ENCODE data around the gene RNF43.

Gene RNF43

DNA sequence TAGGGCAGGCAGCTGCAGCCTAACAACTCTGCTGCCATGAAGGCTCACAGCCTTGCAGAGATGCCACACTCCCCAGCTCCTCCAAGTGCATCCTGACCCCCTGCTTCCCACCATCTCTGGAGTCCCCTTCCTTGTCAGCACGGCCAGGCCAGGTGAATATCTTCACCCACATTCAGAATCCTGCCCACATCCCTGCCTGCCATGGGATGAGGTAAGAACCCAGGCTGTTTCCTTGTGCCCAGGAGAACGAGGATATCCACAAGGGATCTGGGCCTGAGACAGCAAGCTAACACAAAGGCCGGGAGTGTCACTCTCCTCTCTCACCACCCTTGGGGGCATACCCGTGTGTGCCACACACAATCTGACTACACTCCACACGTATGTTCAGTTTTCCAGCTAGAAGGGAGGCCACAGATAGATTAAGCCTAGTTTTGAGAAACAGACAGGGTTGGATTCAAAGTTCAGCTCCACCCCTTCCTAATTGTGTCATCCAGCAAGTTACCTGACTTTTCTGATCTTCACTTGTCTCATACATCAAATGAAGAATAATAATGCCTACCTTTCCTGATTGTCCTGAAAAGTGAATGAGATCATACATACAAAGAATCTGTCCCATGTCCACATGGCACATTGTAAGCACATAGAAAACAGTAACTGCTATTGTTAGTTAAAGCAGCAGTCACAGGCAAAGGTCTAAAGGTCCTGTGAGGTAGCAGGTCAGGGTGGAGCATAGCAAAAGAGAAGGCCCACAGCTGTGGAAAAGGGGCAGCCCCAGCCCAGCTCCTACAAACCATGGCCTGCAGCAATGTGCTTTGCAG lies 47.9 kb downstream of the RNF43 start:
- TF ChIP-seq, protein P1, sequence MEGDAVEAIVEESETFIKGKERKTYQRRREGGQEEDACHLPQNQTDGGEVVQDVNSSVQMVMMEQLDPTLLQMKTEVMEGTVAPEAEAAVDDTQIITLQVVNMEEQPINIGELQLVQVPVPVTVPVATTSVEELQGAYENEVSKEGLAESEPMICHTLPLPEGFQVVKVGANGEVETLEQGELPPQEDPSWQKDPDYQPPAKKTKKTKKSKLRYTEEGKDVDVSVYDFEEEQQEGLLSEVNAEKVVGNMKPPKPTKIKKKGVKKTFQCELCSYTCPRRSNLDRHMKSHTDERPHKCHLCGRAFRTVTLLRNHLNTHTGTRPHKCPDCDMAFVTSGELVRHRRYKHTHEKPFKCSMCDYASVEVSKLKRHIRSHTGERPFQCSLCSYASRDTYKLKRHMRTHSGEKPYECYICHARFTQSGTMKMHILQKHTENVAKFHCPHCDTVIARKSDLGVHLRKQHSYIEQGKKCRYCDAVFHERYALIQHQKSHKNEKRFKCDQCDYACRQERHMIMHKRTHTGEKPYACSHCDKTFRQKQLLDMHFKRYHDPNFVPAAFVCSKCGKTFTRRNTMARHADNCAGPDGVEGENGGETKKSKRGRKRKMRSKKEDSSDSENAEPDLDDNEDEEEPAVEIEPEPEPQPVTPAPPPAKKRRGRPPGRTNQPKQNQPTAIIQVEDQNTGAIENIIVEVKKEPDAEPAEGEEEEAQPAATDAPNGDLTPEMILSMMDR (IDR thresholded peaks at IDR 0.05; ENCODE audit: extremely low read depth, missing control alignments) = no peak
- peak; percentile 45 for DNase-seq (ENCODE audit: low spot score)

DNA sequence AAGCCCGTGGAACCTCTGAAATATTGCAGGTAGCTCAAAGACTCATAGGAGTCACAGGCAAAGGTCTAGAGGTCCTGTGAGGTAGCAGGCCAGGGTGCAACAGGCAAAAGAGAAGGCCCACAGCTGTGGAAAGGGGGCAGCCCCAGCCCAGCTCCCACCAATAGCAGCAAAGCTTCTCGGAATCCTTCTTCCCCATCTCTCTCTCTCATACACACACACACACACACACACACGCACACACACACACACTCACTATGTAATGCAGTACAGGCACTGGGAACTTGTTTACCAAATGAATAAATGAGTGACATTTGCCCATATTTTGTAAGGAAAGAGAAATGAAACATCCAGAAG lies 48.5 kb downstream of the RNF43 start:
- TF ChIP-seq, protein P1 (IDR thresholded peaks at IDR 0.05; ENCODE audit: extremely low read depth, missing control alignments) = no peak
- peak; percentile 53 for DNase-seq (ENCODE audit: low spot score)

Data from GM20000 (cell line).